Heart left ventricle (tissue), 16 donors: ENCODE results near the gene B4GALNT3. TPM values are rescaled to one million over a fixed set of nuclear protein-coding genes. Genes with fewer than 3 reads are reported as not detected.

Experiments used
- ATAC-seq, 4 donors: fragments of 200-7000 bp; cut with Tn5 transposase; one replicate each; pipeline ENCODE4 v1.9.1; 2020 to 2022; ENCODE audit warnings: moderate library complexity in 4 of 4, mild to moderate bottlenecking in 3 of 4, moderate number of reproducible peaks in 1 of 4
- DNase-seq, 5 donors: peaks; one replicate each; pipeline ENCODE4 v3.0.0-alpha.2; 2020
- H3K27ac ChIP-seq, 12 donors: fragments of 200-600 bp; sonication (generic) in 4 of 12; one replicate each; pipeline versions ENCODE4 v1.5.0 to v1.8.0; 2016 to 2022; ENCODE audit warnings: mild to moderate bottlenecking in 2 of 12
- H3K27me3 ChIP-seq, 9 donors: fragments of 200-600 bp; sonication (generic) in 2 of 9; one replicate each; pipeline versions ENCODE4 v1.5.1 to v1.8.0; 2016 to 2022; ENCODE audit warnings: mild to moderate bottlenecking in 3 of 9
- H3K36me3 ChIP-seq, 9 donors: fragments of 200-600 bp; sonication (generic) in 2 of 9; one replicate each; pipeline versions ENCODE4 v1.5.0 to v1.8.0; 2018 to 2022; ENCODE audit warnings: mild to moderate bottlenecking in 2 of 9
- H3K4me1 ChIP-seq, 12 donors: fragments of 200-600 bp; sonication (generic) in 4 of 12; one replicate each; pipeline versions ENCODE4 v1.5.0 to v1.8.0; 2016 to 2022; ENCODE audit warnings: mild to moderate bottlenecking in 3 of 12
- H3K4me3 ChIP-seq, 12 donors: fragments of 200-600 bp; sonication (generic) in 4 of 12; one replicate each; pipeline versions ENCODE4 v1.5.0 to v1.8.0; 2017 to 2022; ENCODE audit warnings: mild to moderate bottlenecking in 9 of 12, moderate library complexity in 4 of 12
- H3K9me3 ChIP-seq, 12 donors: fragments of 200-600 bp; sonication (generic) in 4 of 12; one replicate each; pipeline versions ENCODE4 v1.5.0 to v1.8.0; 2016 to 2022; ENCODE audit warnings: mild to moderate bottlenecking in 1 of 12
- POLR2A ChIP-seq, 2 donors: fragments of 450-650 bp; IDR thresholded peaks; one replicate each; pipeline ENCODE4 v1.6.1; 2017; ENCODE audit warnings: antibody characterized with exemption in 2 of 2, mild to moderate bottlenecking in 2 of 2, moderate library complexity in 2 of 2
- WGBS, 4 donors: extraction: QIAGEN DNeasy Blood & Tissue Kit in 2 of 4; methylation state at CpG; one replicate each; pipeline versions ENCODE4 v1.1.5 to v1.1.7; 2013 to 2018; 5-methylcytosine and 5-hydroxymethylcytosine counted together
- intact Hi-C, 10 donors: fragments of 100-400 bp; cut with DNase I; formaldehyde crosslinking; loops; one replicate each; pipeline versions ENCODE4 v1.11.1 to v1.14.2; 2022
- polyA plus RNA-seq, 2 donors: library from polyadenylated mRNA; stranded (reverse); fragments of 200-250 nt; gene quantifications; one replicate each; pipeline ENCODE4 v1.2.3, GENCODE V29; 2013
- total RNA-seq, 9 donors: library from RNA; depleted of rRNA in 2 of 9; stranded (reverse); fragments of >200 nt in 2 of 9; fragmentation: NEBNext Ultra II Directional in 3 of 9; extraction: Animal tissue kit (Norgen Biotek cat#: 25700) in 3 of 9; gene quantifications; one replicate each; pipeline versions ENCODE4 v1.1.0 to v1.2.4, GENCODE V29; 2016 to 2023
- TF ChIP-seq, protein P1 (sequence below), 12 donors: fragments of 200-600 bp; sonication (generic) in 4 of 12; IDR thresholded peaks; one replicate each; pipeline versions ENCODE4 v1.5.0 to v1.8.0; 2018 to 2022; ENCODE audit warnings: antibody characterized with exemption in 12 of 12, mild to moderate bottlenecking in 5 of 12
- donor health status: ischemic (EF 13 %, LVEDD 7.1; RV severe dilation, severe dysfunction).
- donor health status: healthy with polysubstance abuse.
- donor health status: DM: no; HTN: yes; CAD: no.
- donor health status: DM: no; HTN: no; CAD: no.
- donor health status: ischemic (EF 25% LVEDD 6.9; RV normal size, moderate dysfunction).
- donor health status: ischemic (EF 25% LVEDD 5.7; RV mildly dilated, moderate dysfunction).
- donor health status: healthy.
- donor health status: DM: yes; HTN: yes; CAD: no.
- donor health status: ischemic (EF 35%, LVEDD 5.7; RV mildly dilated, moderate dysfunction).
- donor health status: nonischemic (EF 11% LVEDD 7.7; RV severe dilation, severe dysfunction).
- donor health status: DM: yes; HTN: yes; CAD: no.
- donor health status: PGD.
- donor health status: ischemic (EF 29% LVEDD 5.4; RV normal size, mild dysfunction).
- donor health status: nonischemic (EF 23%, LVEDD 6.1; RV moderate dilation, normal function).

The B4GALNT3 gene
- total and polyA plus RNA-seq, 11 donors, result 19.3 to 59.4 (median 34.1) TPM

DNA sequence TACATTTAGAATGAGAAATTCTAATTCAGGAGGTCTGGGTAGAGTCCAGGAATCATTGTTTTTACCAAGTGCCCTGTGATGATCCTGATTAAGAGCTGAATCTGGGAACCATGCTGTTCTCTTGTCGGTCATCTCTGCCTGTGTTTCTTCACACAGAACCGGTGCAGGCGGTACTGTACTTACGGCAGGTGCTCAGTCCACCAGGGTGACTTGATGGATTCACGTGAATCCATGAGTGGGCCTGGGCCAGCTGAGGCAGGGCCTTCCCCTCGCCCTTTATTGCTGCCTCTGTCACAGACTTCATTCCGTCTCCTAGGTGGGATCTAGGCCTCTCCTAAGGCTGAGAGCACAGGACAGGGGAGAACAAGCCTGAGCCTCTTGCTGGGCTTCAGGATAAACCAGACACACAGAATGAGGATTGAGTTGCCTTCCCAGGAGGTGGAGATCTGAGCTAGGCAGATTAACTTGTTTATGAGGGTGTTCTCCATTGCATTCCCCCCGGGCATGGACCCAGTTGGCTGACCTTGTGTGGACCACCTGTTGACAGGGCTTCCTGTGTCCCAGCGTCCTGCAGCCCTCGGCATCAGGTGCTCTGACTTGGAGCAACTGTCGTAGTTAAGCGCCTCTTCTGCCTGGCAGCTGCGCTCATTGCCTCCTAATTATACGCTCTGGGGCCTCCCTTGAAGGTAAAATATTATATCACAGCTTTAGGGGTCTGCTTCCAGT, 42.1 kb downstream of the B4GALNT3 start:
- Histone ChIP-seq H3K4me1 (peaks cover 0 to 31% (median 10%) of the 10 kb centered on the region in 12 donors), H3K4me3 (no peak overlapping the region), H3K27me3 (no peaks in the 10 kb centered on the region), H3K36me3 (no peaks in the 10 kb centered on the region), H3K9me3 (no peaks in the 10 kb centered on the region), H3K27ac (peak overlapping the region in 5 of 12 donors; percentile 4 to 68 (median 33))
- intact Hi-C loops, result loop anchor here in 8 of 10 donors (2.0 to 10.0 kb wide), 6 partner anchors 40 to 50 kb away; partner anchors contain the start of gene B4GALNT3 (in 2 of the 8)
- DNase-seq (peak in 1 of 5 donors; percentile 39), ATAC-seq (peak in 3 of 4 donors; percentile 14 to 58 (median 18))
- TF ChIP-seq POLR2A (IDR thresholded peaks at IDR 0.05), result no peak
- TF ChIP-seq, protein P1, sequence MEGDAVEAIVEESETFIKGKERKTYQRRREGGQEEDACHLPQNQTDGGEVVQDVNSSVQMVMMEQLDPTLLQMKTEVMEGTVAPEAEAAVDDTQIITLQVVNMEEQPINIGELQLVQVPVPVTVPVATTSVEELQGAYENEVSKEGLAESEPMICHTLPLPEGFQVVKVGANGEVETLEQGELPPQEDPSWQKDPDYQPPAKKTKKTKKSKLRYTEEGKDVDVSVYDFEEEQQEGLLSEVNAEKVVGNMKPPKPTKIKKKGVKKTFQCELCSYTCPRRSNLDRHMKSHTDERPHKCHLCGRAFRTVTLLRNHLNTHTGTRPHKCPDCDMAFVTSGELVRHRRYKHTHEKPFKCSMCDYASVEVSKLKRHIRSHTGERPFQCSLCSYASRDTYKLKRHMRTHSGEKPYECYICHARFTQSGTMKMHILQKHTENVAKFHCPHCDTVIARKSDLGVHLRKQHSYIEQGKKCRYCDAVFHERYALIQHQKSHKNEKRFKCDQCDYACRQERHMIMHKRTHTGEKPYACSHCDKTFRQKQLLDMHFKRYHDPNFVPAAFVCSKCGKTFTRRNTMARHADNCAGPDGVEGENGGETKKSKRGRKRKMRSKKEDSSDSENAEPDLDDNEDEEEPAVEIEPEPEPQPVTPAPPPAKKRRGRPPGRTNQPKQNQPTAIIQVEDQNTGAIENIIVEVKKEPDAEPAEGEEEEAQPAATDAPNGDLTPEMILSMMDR (IDR thresholded peaks at IDR 0.05), result no peak
- WGBS, 4 donors, result 50 to 63% (median 59%) methylated on average over 14 of the region's 14 CpGs

DNA sequence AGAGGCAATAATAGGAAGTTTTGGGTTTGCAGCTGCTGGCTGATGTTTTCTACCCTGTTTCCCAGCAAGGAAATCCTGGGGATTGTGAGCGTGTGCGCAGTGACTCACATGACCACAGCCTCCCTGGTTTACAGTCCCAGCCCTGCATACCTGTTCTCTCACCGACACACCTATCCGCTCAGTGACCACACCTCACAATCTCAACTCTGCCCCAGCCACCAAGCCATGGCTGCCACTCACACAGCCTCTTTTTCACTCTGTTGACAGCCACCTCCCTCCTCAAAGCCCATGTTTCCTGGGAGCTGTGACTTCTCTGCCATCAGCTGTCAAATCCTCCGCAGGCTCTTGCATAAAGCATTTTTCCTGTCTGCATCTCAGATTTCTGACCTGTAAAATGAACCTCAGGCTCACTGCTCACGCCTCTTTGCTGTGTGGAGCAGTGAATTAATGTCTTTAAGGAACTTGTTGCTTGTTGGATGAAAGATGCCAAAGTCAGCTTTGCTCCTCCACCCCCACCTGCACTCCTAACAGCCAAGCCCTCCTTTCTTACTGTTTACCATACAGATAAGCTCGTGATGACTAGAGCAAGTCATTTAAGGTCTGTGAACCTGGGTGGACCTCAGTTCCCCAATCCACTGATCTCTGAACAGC, 43.5 kb downstream of the B4GALNT3 start:
- Histone ChIP-seq H3K9me3 (no peaks in the 10 kb centered on the region), H3K27me3 (no peaks in the 10 kb centered on the region), H3K4me3 (no peak overlapping the region), H3K27ac (peak overlapping the region in 8 of 12 donors; percentile 9 to 68 (median 30)), H3K36me3 (no peaks in the 10 kb centered on the region), H3K4me1 (peaks cover 0 to 38% (median 14%) of the 10 kb centered on the region in 12 donors)
- intact Hi-C loops, result loop anchor here in 8 of 10 donors (2.0 to 10.0 kb wide), 6 partner anchors 41 to 51 kb away; partner anchors contain the start of gene B4GALNT3 (in 2 of the 8)
- TF ChIP-seq, protein P1 (IDR thresholded peaks at IDR 0.05), result no peak
- TF ChIP-seq POLR2A (IDR thresholded peaks at IDR 0.05), result no peak
- WGBS, 4 donors, result 28 to 42% (median 31%) methylated on average over 7 of the region's 7 CpGs
- DNase-seq (peak in 1 of 5 donors; percentile 38), ATAC-seq (peak in 3 of 4 donors; percentile 64 to 69 (median 68))

DNA sequence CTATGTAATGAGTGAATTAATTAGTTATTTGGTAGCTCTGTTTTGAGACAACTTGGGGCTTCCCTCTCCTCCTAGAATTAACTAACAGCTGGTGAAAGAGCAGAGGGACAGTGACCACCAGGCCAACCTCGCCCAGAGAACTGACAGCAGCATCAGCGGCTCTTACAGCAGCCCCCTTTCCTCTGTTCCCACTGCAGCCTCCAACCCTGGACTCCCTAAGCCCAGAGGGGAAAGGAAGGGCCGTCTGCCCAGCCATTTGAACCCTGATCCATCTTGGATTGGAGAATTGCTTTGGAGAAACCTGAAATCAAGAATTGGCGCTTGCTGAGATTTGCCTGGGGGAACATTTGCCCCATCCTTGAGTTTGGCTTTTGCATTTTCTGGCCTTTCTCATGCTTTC, 45.5 kb downstream of the B4GALNT3 start:
- no peak for TF ChIP-seq POLR2A (IDR thresholded peaks at IDR 0.05)
- TF ChIP-seq, protein P1 (IDR thresholded peaks at IDR 0.05), result no peak
- intact Hi-C loops, result loop anchor here in 1 of 10 donors (10.0 kb wide), 1 partner anchor 50 kb away; the partner anchor contains the start of gene B4GALNT3
- Histone ChIP-seq H3K27ac (no peak overlapping the region), H3K4me3 (no peak overlapping the region), H3K27me3 (no peaks in the 10 kb centered on the region), H3K9me3 (no peaks in the 10 kb centered on the region), H3K4me1 (peaks cover 0 to 55% (median 26%) of the 10 kb centered on the region in 12 donors), H3K36me3 (no peaks in the 10 kb centered on the region)
- whole genome bisulfite sequencing, 4 donors, result 85 to 93% (median 91%) methylated on average over 4 of the region's 4 CpGs
- ATAC-seq (no peak), DNase-seq (no peak)

GRCh38 chr12:507391-507796, 47.7 kb downstream of the B4GALNT3 start:
- WGBS, 4 donors, result 59 to 80% (median 69%) methylated on average over 7 to 9 of the region's 9 CpGs
- Histone ChIP-seq H3K36me3 (no peaks in the 10 kb centered on the region), H3K9me3 (no peaks in the 10 kb centered on the region), H3K4me3 (no peak overlapping the region), H3K27me3 (no peaks in the 10 kb centered on the region), H3K4me1 (peaks cover 0 to 49% (median 20%) of the 10 kb centered on the region in 12 donors), H3K27ac (peak overlapping the region in 1 of 12 donors; percentile 8)
- intact Hi-C loops, result loop anchor here in 1 of 10 donors (10.0 kb wide), 1 partner anchor 53 kb away; the partner anchor contains the start of gene B4GALNT3
- TF ChIP-seq POLR2A (IDR thresholded peaks at IDR 0.05), result no peak
- TF ChIP-seq, protein P1 (IDR thresholded peaks at IDR 0.05), result no peak
- ATAC-seq (peak in 1 of 4 donors; percentile 21), DNase-seq (peak in 1 of 5 donors; percentile 41)
